GM23338 (cell line): ENCODE data around the gene ZNF273.

Experiments
- EZH2 ChIP-seq: fragments of 200-600 bp; sonication (generic); IDR thresholded peaks from one replicate; pipeline ENCODE4 v1.8.0; 2017; ENCODE audit warnings: antibody characterized with exemption, mild to moderate bottlenecking, low read depth; ENCODE audit not compliant: unreplicated experiment
- EZH2phosphoT487 ChIP-seq: fragments of 200-600 bp; sonication (generic); IDR thresholded peaks from one replicate; pipeline ENCODE4 v1.8.1; 2018; ENCODE audit warnings: antibody characterized with exemption; ENCODE audit not compliant: unreplicated experiment
- JUNB ChIP-seq: IDR thresholded peaks from one replicate; pipeline ENCODE4 v1.6.1; 2016; ENCODE audit warnings: antibody characterized with exemption; ENCODE audit not compliant: unreplicated experiment
- POLR2AphosphoS5 ChIP-seq: IDR thresholded peaks from 2 replicates; pipeline ENCODE4 v1.6.1; 2016; ENCODE audit warnings: antibody characterized with exemption, low read depth
- TF ChIP-seq, protein P1 (sequence below), 2 experiments: fragments of 200-600 bp in 1 of 2; sonication (generic) in 1 of 2; conservative IDR thresholded peaks; 2 replicates each; pipeline versions ENCODE4 v1.5.1 to v1.6.1; 2016 to 2017; ENCODE audit warnings: antibody characterized with exemption in 2 of 2, low read depth in 2 of 2, mild to moderate bottlenecking in 2 of 2, moderate library complexity in 1 of 2
- TF ChIP-seq, protein P2 (sequence below): IDR thresholded peaks from one replicate; pipeline ENCODE4 v1.6.1; 2018; ENCODE audit warnings: antibody characterized with exemption; ENCODE audit not compliant: unreplicated experiment
- TF ChIP-seq, protein P3 (sequence below): IDR thresholded peaks from 2 replicates; pipeline ENCODE4 v1.6.1; 2016; ENCODE audit warnings: antibody characterized with exemption

DNA sequence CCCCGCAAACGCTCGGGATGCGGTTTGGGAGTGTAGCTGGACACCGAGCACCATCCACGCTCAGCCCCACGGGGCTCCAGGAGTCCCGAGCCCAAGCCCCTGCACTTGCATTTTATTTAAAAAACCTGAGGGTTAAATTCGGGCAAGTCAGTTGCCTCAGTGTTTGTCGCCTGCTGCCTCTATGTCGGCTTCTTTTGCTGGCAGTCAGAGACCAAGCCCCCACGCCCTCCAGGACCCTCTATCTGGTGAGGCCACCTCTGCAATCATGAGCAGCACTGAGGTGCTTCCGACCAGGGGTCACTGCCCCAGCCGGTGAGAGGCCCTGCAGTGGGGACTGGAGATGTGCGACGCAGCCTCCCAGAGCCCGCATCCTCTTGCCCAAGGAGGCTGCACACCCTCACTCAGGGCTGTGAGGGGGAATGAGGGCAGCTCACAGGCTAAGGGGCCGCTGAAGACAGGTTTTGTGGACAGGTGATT is 13.3 kb upstream of the ZNF273 start:
- TF ChIP-seq EZH2: peak; percentile 62
- TF ChIP-seq, protein P1, sequence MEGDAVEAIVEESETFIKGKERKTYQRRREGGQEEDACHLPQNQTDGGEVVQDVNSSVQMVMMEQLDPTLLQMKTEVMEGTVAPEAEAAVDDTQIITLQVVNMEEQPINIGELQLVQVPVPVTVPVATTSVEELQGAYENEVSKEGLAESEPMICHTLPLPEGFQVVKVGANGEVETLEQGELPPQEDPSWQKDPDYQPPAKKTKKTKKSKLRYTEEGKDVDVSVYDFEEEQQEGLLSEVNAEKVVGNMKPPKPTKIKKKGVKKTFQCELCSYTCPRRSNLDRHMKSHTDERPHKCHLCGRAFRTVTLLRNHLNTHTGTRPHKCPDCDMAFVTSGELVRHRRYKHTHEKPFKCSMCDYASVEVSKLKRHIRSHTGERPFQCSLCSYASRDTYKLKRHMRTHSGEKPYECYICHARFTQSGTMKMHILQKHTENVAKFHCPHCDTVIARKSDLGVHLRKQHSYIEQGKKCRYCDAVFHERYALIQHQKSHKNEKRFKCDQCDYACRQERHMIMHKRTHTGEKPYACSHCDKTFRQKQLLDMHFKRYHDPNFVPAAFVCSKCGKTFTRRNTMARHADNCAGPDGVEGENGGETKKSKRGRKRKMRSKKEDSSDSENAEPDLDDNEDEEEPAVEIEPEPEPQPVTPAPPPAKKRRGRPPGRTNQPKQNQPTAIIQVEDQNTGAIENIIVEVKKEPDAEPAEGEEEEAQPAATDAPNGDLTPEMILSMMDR (conservative IDR thresholded peaks at IDR 0.05; ENCODE audit: low read depth in 2 of 2): no peak
- TF ChIP-seq JUNB: no peak
- TF ChIP-seq POLR2AphosphoS5: no peak
- no peak for TF ChIP-seq EZH2phosphoT487
- TF ChIP-seq, protein P2, sequence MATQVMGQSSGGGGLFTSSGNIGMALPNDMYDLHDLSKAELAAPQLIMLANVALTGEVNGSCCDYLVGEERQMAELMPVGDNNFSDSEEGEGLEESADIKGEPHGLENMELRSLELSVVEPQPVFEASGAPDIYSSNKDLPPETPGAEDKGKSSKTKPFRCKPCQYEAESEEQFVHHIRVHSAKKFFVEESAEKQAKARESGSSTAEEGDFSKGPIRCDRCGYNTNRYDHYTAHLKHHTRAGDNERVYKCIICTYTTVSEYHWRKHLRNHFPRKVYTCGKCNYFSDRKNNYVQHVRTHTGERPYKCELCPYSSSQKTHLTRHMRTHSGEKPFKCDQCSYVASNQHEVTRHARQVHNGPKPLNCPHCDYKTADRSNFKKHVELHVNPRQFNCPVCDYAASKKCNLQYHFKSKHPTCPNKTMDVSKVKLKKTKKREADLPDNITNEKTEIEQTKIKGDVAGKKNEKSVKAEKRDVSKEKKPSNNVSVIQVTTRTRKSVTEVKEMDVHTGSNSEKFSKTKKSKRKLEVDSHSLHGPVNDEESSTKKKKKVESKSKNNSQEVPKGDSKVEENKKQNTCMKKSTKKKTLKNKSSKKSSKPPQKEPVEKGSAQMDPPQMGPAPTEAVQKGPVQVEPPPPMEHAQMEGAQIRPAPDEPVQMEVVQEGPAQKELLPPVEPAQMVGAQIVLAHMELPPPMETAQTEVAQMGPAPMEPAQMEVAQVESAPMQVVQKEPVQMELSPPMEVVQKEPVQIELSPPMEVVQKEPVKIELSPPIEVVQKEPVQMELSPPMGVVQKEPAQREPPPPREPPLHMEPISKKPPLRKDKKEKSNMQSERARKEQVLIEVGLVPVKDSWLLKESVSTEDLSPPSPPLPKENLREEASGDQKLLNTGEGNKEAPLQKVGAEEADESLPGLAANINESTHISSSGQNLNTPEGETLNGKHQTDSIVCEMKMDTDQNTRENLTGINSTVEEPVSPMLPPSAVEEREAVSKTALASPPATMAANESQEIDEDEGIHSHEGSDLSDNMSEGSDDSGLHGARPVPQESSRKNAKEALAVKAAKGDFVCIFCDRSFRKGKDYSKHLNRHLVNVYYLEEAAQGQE: no peak
- TF ChIP-seq, protein P3, sequence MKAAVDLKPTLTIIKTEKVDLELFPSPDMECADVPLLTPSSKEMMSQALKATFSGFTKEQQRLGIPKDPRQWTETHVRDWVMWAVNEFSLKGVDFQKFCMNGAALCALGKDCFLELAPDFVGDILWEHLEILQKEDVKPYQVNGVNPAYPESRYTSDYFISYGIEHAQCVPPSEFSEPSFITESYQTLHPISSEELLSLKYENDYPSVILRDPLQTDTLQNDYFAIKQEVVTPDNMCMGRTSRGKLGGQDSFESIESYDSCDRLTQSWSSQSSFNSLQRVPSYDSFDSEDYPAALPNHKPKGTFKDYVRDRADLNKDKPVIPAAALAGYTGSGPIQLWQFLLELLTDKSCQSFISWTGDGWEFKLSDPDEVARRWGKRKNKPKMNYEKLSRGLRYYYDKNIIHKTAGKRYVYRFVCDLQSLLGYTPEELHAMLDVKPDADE: no peak
